KBM-7 (cell line): ENCODE data around the gene SPAG9.
"Not testable (repeated sequence)": the region's sequence is repeated elsewhere in the genome, so short reads cannot be mapped to it uniquely, and the experiment has no call there.

Experiments
- DNase-seq: peaks from one replicate; pipeline ENCODE4 v3.0.0-alpha.2; 2015
- in situ Hi-C: fragments of 300-500 bp; cut with MboI; formaldehyde crosslinking; loops from 2 replicates; pipeline ENCODE4 v1.14.3; 2020; ENCODE audit warnings: low sequenced_read_pairs, low pct_unique_long_range_greater_than_20kb, mixed read lengths

Gene SPAG9

DNA sequence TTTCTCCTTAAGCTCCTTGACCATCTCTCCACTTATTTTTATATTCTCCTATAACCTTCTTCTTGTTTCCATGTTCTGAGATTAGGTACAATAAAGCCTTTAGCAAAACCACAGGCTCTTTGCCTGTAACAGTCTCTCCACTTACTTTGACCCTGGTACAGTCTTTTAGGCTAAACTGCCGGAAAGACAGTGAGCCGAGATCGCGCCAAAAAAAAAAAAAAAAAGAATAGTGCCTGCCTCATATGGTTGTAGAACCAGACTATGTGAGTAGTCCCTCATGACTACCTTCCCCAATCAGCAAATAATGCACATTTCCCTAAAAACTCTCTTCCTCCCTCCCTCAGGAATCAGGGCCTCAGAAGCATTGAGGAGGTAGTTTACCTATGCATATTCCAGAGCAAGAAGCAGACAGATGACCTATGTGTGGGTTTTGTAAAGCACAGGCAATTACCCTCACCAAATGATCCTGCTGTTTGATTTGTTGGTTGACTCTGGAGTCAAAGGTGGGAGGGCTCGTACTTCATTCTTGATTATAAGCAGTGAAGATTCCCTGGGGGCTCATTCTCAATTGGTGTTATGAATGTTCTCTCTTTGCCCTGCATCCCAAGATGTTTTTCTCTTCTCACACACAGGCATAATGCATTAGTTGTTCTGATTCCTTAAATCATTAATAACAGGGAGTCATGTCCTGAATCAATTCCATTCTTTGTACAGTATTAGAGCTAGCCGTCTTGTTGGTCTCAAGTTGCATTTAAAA lies 23.8 kb upstream of the SPAG9 start:
- DNase-seq: no peak
- in situ Hi-C loops: no loop called here

GRCh38 chr17:51142597-51142996 lies 21.9 kb upstream of the SPAG9 start:
- no peak for DNase-seq
- in situ Hi-C loops: no loop called here

DNA sequence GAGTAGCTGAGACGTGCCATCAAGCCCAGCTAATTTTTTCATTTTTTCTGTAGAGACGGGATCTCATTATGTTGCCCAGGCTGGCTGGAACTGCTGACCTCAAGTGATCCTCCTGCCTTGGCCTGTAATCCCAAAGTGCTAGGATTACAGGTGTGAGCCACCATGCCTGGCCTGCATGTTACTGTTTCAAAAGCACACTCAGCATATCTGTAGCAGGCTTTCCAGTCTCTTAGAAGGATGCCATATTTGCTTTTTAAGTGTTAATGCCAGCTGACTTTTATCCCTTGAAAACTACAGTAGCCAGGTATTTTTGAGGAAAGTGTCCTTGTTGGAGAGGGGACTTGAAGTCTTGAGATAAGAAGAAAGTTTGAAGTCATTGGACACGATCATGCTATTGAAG lies 15.3 kb upstream of the SPAG9 start:
- DNase-seq: no peak
- in situ Hi-C loops: no loop called here

- no peak for DNase-seq
- in situ Hi-C loops: no loop called here
Observed at GRCh38 chr17:51133365-51133764, 12.7 kb upstream of the SPAG9 start.

GRCh38 chr17:51132964-51133319 lies 12.3 kb upstream of the SPAG9 start:
- DNase-seq: no peak
- in situ Hi-C loops: no loop called here

GRCh38 chr17:51128076-51128475 lies 7.4 kb upstream of the SPAG9 start:
- in situ Hi-C loops: no loop called here
- DNase-seq: peak; percentile 38

DNA sequence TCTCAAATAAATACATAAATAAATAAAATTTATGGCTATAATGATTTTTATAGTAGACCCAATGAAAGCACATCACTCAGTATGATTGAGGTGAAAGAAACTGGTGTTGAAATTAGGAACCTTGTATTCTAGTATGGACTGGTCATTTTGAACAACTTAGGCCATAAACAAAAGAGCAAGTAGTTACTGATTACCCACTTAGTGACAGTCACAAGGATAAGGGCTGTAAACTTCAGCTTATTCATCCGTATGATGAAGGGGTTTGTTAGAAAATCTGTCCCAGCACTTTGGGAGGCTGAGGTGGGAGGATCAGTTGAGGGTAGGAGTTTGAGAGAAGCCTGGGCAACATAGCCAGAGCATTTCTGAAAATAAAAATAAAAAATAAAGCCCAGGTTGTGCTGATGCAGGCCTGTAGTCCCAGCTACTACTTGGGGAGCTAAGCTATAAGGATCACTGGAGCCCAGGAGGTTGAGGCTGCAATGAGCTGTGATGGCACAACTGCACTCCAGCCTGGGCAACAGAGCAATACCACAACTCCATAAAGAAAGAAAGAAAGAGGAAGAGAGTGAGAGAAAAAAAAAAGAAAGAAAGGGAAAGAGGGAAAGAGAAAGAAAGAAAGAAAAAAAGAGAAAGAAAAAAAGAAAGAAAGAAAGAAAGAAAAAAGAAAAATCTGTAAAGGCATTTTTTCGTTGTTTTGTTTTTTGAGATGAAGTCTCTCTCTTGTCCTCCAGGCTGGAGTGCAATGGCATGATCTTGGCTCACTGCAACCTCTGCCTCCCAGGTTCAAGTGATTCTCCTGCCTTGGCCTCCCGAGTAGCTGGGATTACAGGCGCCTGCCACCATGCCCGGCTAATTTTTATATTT lies 4.2 kb upstream of the SPAG9 start:
- DNase-seq: no peak
- in situ Hi-C loops: no loop called here

DNA sequence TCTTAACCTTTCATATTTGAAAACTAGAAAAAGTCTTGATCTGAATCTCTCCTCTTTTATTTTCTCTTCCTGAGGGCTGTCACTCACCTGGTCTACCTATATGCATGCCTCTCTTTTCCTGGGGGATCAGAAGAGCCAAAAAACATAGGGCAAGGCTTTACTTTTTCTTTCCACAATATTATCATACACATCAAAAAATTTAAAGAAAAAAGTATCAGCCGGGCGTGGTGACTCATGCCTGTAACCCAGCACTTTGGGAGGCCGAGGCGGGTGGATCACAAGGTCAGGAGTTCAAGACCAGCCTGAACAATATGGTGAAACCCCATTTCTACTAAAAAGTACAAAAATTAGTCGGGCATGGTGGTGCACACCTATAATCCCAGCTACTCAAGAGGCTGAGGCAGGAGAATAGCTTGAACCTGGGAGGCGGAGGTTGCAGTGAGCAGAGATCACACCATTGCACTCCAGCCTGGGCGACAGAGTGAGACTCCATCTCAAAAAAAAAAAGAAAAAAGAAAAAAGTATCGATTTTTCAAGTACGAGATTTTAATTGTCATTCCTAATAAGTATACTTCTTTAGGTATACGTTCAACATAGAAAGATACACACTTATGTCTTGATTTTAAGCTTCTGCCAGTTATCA lies 1.9 kb upstream of the SPAG9 start:
- DNase-seq, in situ Hi-C loops: not testable (repeated sequence)

- in situ Hi-C loops: no loop called here
Observed at GRCh38 chr17:51121620-51122472, 1.2 kb upstream of the SPAG9 start.

DNA sequence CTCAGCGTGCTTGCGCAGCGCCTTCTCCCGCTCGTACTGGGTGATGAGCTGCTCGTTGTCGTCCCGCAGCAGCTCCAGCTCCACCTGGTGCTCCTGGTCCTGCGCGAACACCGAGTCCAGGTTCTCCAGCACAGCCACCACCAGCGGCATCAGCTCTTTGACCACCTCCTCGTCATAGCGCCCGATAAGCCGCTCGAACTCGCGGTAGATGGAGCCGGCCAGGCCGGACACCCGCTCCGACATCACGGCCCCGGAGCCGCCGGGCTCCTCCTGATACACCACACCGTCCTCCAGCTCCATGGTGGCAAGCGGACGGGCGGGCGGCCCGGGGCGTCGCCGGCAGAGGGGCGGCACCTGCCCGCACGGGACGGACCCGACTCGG lies 320 bp downstream of the SPAG9 start:
- peak; percentile 53 for DNase-seq
- in situ Hi-C loops: no loop called here

More at GRCh38 chr17:51121620-51122472, 1.2 kb upstream of the SPAG9 start:
- peak; percentile 89 for DNase-seq

DNA sequence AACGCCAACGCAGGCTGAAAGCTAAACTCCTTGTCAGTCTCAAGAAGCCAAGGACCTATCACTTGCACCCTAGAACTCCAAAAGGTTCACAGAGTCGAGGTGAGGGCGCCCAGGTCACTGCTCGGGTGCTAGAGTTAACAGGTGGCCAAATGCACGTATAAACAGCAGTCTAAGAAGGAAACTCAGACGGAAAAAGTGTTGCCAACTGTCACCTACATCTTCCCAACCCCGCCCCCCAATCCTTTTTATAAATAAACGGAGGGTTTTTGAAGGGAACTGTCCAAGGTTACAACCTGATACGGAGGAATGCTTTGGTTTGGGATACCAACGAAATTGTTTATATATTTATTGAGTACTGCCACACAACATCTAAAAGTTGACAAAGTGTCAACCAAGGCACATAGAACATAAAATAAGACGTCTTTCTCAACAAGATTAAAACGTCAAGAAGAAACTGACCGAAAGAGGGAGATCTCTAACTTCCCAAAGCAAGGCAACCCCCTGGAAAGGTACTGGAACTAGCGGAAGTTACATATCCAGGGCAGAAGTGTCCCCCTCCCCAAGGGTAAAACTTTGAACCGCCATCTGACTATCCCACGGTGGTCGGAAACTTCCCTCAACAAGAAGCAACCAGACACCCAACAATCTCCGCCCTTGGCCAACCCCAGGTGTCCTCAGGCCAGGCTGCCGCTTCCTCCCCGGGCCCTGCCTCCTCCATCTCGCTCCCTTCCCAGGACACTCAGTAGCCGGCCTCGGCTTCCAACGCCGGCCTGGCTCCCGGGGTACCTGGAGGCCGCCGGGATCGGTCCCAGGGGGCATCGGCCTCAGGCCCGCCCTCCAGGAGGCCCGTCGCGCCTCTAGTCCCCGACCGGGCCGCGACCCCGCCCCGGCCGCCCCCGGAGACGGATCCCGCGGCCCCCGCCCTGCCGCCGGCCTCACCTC lies 982 bp downstream of the SPAG9 start:
- in situ Hi-C loops: no loop called here
- peak; percentile 71 for DNase-seq

DNA sequence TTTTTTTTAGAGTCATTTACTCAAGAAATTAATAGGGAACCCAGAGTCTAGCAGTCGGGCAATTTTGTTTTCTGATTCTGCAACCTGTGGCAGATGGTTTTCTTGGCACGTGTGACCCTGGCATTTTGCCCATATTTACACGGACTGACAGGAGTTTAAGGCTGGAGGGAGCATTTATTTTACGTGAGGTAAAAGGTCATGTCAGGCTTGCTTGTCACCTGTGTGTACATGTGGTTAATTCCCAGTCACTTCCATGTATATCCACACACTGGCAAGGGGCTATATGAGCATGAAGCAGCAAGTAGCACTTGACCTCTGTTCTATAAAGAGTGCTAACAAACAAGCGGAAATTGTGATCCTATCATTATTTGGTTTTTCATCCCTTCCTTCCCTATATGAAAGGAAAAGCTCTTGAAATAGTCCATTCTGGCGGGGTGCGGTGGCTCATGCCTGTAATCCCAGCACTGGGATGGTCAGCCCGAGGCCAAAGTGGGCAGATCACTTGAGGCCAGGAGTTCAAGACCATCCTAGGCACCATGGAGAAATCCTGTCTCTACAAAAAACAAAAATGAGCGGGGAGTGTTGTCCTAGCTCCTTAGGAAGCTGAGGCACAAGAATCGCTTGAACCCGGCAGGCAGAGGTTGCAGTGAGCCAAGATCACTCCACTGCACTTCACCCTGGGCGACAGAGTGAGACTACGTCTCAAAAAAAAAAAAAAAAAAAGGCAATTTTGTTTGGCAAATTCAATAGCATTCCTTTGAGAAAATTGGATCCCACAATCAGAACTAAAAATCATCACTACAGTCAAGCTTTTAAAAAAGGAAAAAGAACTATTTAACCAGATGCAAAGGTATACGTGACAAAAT lies 2.1 kb downstream of the SPAG9 start:
- in situ Hi-C loops: no loop called here

DNA sequence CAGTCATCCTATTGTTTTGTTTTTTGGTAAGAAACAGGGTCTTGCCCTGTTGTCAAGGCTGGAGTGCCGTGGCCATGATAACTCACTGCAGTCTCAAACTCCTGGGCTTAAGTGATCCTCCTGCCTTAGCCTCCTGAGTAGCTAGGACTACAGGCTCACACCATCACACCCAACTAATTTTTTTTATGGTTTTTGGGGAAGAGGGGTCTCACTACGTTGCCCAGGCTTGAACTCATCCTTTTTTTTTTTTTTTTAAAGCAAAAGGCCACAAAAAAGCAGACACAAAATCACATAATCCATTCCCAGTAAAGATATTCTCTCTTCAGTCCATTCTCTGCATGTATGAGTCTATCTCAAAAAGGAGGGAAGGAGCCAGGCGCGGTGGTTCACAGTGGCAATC lies 5.5 kb downstream of the SPAG9 start:
- in situ Hi-C loops: no loop called here
- DNase-seq: no peak

More for the DNA sequence above, 2.1 kb downstream of the SPAG9 start:
- peak; percentile 18 for DNase-seq

DNA sequence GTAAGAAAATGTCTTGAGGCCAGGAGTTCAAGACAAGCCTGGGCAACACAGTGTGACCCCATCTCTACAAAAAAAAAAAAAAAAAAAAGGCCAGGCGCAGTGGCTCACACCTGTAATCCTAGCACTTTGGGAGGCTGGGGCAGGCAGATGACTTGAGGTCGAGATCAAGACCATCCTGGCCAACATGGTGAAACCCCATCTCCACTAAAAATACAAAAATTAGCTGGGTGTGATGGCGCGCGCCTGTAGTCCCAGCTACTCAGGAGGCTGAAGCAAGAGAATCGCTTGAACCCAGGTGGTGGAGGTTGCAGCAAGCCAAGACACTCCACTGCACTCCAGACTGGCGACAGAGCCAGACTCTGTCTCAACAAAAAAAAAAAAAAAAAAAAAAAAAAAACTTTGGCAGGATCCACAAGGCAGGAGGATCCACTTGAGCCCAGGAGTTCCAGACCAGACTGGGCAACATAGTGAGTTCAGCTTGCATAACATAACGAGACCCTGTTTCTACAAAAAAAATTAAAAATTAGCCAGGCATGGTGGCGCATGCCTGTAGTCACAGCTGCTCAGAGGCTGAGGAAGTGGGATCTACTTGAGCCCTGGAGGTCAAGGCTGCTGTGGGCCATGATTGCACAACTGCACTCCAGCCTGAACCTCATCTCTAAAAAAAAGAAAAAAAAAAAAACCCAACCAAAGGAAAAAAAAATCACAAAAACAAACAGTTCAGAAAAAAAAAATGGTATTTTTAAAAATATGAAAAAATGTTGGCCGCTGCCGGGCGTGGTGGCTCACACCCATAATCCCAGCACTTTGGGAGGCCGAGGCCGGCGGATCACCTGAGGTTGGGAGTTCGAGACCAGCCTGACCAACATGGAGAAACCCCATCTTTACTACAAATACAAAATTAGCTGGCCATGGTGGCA lies 8.1 kb downstream of the SPAG9 start:
- in situ Hi-C loops: not testable (repeated sequence)
- peak; percentile 84 for DNase-seq

DNA sequence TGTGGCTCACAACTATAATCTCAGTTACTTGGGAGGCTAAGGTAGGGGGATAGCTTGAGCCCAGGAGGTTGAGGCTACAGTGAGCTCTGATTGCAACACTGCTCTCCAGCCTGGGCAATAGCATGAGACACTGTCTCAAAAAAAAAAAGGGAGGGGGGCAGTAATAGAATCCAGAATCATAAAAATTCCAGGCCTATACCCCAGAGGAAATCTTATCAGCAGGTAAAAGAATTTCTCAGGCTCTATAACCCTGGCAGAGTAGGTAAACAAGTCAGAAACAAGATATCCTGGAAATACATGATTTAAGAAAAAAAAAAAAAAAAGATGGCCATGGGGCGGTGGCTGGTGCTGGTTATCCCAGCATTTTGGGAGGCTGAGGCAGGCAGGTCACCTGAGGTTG lies 12.9 kb downstream of the SPAG9 start:
- no peak for DNase-seq
- in situ Hi-C loops: no loop called here

DNA sequence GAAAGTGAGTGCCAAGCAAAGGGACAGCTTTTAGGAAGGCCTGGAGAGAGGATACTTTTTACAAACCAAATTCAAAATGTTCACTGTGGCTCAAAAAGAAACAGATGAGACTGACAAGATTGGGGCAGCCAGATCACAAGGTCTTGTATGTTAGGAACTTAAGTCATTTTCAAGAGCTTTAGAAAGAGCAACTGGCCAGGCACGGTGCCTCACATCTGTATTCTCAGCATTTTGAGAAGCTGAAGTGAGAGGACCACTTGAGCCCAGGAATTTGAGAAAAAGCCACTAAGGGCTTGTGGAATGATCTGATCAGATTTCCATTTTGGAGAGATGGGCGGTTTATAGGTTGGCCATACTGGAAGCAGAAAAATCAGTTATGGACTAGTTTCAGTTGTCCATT lies 17.2 kb downstream of the SPAG9 start:
- DNase-seq: no peak
- in situ Hi-C loops: no loop called here
